Skin epidermis (tissue), 12 donors: ENCODE measurements around the gene MBOAT1.
"Not testable (repeated sequence)": the region's sequence is repeated elsewhere in the genome, so short reads cannot be mapped to it uniquely, and the experiment has no call there.

Experiments
- H3K27ac ChIP-seq, 21 experiments: fragments of 200-600 bp; sonication (generic) in 11 of 21; one replicate each; pipeline ENCODE4 v1.5.0; 2020; ENCODE audit warnings: mild to moderate bottlenecking in 3 of 21, inconsistent platforms in 2 of 21, moderate library complexity in 2 of 21
- H3K4me3 ChIP-seq, 7 experiments: fragments of 200-600 bp; sonication (generic) in 2 of 7; one replicate each; pipeline ENCODE4 v1.5.0; 2020; ENCODE audit warnings: inconsistent platforms in 2 of 7, mild to moderate bottlenecking in 2 of 7, moderate library complexity in 1 of 7

The MBOAT1 gene

GRCh38 chr6:20148433-20148832, 63.8 kb downstream of the MBOAT1 start:
- Histone ChIP-seq H3K4me3 (no peak overlapping the region), H3K27ac (peak overlapping the region in 1 of 21 experiments; percentile 7)

- no peak overlapping the region for H3K4me3 ChIP-seq
- H3K27ac ChIP-seq, result no peak overlapping the region
Measured at GRCh38 chr6:20147469-20147868, 64.8 kb downstream of the MBOAT1 start.

GRCh38 chr6:20146831-20147230, 65.4 kb downstream of the MBOAT1 start:
- not testable (repeated sequence) for H3K27ac ChIP-seq, H3K4me3 ChIP-seq

- no peak overlapping the region for H3K27ac ChIP-seq
- H3K4me3 ChIP-seq, result no peak overlapping the region
Measured at GRCh38 chr6:20146291-20146690, 66.0 kb downstream of the MBOAT1 start.

GRCh38 chr6:20142866-20143265, 69.4 kb downstream of the MBOAT1 start:
- H3K4me3 ChIP-seq, result no peak overlapping the region
- no peak overlapping the region for H3K27ac ChIP-seq

- H3K27ac ChIP-seq, result no peak overlapping the region
- H3K4me3 ChIP-seq, result no peak overlapping the region
Measured at GRCh38 chr6:20141931-20142330, 70.3 kb downstream of the MBOAT1 start.

- H3K27ac ChIP-seq, H3K4me3 ChIP-seq: not testable (repeated sequence)
Measured at GRCh38 chr6:20139127-20139963, 72.9 kb downstream of the MBOAT1 start.

- no peak overlapping the region for H3K27ac ChIP-seq
Measured at GRCh38 chr6:20137837-20138236, 74.4 kb downstream of the MBOAT1 start.

GRCh38 chr6:20137240-20137639, 75.0 kb downstream of the MBOAT1 start:
- Histone ChIP-seq H3K27ac (no peak overlapping the region), H3K4me3 (no peak overlapping the region)

More at GRCh38 chr6:20137837-20138236, 74.4 kb downstream of the MBOAT1 start:
- no peak overlapping the region for H3K4me3 ChIP-seq

- H3K4me3 ChIP-seq, result no peak overlapping the region
- H3K27ac ChIP-seq, result no peak overlapping the region
Measured at GRCh38 chr6:20135677-20136268, 76.5 kb downstream of the MBOAT1 start.

- Histone ChIP-seq H3K4me3 (no peak overlapping the region), H3K27ac (no peak overlapping the region)
Measured at GRCh38 chr6:20134613-20135012, 77.7 kb downstream of the MBOAT1 start.

- no peak overlapping the region for H3K4me3 ChIP-seq
- peak overlapping the region in 8 of 21 experiments; percentile 11 to 71 (median 49) for H3K27ac ChIP-seq
Measured at GRCh38 chr6:20129290-20130088, 82.8 kb downstream of the MBOAT1 start.

- no peak overlapping the region for H3K4me3 ChIP-seq
- peak overlapping the region in 3 of 21 experiments; percentile 27 to 75 (median 41) for H3K27ac ChIP-seq
Measured at GRCh38 chr6:20128018-20128417, 84.3 kb downstream of the MBOAT1 start.

- H3K4me3 ChIP-seq, result no peak overlapping the region
- H3K27ac ChIP-seq, result peak overlapping the region in 8 of 21 experiments; percentile 14 to 75 (median 33)
Measured at GRCh38 chr6:20126789-20127653, 85.2 kb downstream of the MBOAT1 start.

- Histone ChIP-seq H3K4me3 (no peak overlapping the region), H3K27ac (peak overlapping the region in 5 of 21 experiments; percentile 4 to 75 (median 21))
Measured at GRCh38 chr6:20126102-20126752, 86.0 kb downstream of the MBOAT1 start.

GRCh38 chr6:20124545-20124944, 87.7 kb downstream of the MBOAT1 start:
- no peak overlapping the region for H3K4me3 ChIP-seq
- no peak overlapping the region for H3K27ac ChIP-seq

GRCh38 chr6:20119485-20119884, 92.8 kb downstream of the MBOAT1 start:
- Histone ChIP-seq H3K27ac (no peak overlapping the region), H3K4me3 (no peak overlapping the region)

- no peak overlapping the region for H3K27ac ChIP-seq
- H3K4me3 ChIP-seq, result no peak overlapping the region
Measured at GRCh38 chr6:20118892-20119291, 93.4 kb downstream of the MBOAT1 start.

- H3K4me3 ChIP-seq, result no peak overlapping the region
- H3K27ac ChIP-seq, result no peak overlapping the region
Measured at GRCh38 chr6:20117474-20117873, 94.8 kb downstream of the MBOAT1 start.
